ENCODE data around the gene ATP11A.

ATP11A gene

DNA sequence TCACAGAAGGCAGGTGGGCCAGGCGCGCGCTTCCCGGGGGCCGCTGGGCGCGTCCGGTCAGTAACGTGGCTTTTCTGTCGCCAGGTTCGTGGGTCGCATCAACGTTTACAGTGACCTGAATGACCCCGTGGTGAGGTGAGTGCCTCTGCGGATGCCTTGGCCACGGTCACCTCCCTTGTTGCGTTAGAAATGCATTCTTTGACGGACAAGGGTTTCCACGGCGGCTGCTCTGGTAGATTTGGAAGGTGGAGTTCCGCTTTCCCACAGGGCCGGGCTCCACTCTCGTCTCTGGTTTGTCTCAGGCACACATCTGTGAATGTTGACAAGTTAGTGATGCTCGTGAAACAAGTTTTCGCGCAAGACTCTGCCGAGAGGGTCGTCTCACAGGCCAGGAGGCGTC lies 130.0 kb downstream of the ATP11A start:
- no peak for DNase-seq (ENCODE audit: low read depth)

GRCh38 chr13:112820318-112820717 lies 130.5 kb downstream of the ATP11A start:
- DNase-seq (ENCODE audit: low read depth), result no peak

DNA sequence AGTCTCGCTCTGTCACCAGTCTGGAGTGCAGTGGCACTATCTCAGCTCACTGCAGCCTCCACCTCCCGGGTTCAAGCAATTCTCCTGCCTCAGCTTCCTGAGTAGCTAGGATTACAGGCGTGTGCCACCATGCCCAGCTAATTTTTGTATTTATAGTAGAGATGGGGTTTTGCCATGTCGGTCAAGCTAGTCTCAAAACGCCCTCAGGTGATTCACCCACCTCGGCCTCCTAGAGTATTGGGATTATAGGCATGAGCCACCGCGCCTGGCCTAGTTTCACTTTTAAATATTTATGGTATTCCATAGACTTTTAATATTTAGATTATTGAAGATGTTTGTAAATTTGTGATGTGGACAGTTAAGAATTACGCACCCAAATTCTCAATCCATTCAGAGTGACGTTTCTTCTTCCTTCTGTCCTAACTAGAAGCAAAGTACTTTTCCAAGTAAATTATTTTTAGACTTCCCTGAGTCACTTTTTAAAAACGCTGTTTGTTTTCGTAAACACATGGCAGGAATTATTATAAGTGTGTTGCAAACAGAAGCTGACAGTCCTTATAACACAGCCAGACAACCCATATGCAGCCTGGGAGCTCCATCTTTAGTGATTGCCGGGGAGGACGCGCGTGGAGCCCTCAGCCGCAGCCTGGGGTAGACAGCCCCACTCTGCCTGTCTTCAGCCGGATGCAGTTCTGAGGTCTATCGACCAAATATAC lies 131.7 kb downstream of the ATP11A start:
- DNase-seq (ENCODE audit: low read depth), result no peak

- no peak for DNase-seq (ENCODE audit: low read depth)
Observed at GRCh38 chr13:112822851-112823250, 133.0 kb downstream of the ATP11A start.

DNA sequence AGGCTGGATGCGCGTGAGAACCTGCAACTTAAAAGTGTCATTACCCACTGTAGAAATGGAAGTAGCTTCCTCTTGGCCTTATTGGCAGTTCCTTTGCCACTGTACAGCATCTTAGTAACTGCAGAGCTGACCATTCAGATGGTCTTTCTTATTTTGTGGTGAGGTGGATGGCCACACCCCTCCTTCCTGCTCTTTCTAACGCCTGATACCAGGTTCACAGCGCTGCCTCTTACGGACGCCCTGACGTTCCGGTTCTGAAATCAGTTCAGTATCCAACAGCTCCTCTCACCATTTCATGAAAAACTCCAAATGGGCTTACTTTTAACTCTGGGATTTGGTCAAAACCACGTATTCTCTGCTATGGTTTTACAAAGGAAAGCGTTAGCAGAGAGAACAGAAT lies 134.6 kb downstream of the ATP11A start:
- DNase-seq (ENCODE audit: low read depth), result no peak

DNA sequence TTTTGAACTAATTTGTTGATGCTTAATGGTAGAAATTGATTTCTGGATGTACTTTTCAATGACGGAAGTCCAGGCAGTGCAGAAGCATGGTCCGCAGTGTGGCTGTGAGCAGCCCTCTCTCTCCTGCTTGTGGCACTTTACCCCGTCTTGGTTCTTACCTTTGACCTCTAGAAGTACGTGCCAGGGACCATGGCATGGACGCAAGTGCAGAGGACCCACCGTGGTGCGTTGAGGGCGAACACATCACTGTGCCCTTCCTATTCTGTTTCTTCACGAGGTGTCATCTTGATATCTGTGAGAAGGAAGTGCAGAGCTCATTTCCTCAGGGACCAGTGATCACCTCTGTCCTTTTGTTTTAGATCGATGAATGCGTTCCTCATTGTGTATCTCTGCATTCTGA lies 135.2 kb downstream of the ATP11A start:
- DNase-seq (ENCODE audit: low read depth), result no peak

GRCh38 chr13:112825875-112826274 lies 136.0 kb downstream of the ATP11A start:
- no peak for DNase-seq (ENCODE audit: low read depth)

GRCh38 chr13:112826565-112826964 lies 136.7 kb downstream of the ATP11A start:
- DNase-seq (ENCODE audit: low read depth), result no peak

DNA sequence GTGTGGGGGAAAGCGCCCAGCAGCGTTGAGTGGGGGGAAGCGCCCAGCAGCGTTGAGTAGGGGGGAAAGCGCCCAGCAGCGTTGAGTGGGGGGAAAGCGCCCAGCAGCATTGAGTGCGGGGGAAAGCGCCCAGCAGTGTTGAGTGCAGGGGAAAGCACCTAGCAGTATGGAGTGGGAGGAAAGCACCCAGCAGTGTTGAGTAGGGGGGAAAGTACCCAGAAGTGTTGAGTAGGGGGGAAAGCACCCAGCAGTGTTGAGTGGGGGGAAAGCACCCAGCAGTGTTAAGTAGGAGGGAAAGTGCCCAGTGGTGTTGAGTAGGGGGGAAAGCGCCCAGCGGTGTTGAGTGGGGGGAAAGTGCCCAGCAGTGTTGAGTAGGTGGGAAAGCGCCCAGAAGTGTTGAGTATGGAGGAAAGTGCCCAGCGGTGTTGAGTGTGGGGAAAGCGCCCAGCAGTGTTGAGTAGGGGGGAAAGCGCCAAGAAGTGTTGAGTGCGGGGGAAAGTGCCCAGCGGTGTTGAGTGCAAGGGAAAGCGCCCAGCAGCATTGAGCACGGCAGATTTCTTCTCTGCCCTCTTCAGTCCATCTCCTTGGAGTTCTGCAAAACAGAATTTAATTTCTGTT lies 138.4 kb downstream of the ATP11A start:
- DNase-seq (ENCODE audit: low read depth), result no peak

- DNase-seq (ENCODE audit: low read depth), result no peak
Observed at GRCh38 chr13:112828756-112829155, 138.9 kb downstream of the ATP11A start.

DNA sequence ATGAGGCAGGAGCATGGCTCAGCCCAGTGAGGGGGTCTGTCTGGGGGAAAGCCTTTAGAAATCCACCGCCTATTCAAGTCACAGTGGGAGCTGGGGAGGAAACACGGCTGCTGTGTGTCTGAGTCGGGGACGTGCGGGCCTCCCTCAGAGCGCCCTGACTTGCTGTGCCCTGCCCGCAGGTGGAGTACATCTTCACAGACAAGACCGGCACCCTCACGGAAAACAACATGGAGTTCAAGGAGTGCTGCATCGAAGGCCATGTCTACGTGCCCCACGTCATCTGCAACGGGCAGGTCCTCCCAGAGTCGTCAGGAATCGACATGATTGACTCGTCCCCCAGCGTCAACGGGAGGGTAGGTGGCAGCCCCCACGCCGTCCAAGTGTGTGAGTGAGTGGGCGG lies 141.4 kb downstream of the ATP11A start:
- DNase-seq (ENCODE audit: low read depth), result no peak

DNA sequence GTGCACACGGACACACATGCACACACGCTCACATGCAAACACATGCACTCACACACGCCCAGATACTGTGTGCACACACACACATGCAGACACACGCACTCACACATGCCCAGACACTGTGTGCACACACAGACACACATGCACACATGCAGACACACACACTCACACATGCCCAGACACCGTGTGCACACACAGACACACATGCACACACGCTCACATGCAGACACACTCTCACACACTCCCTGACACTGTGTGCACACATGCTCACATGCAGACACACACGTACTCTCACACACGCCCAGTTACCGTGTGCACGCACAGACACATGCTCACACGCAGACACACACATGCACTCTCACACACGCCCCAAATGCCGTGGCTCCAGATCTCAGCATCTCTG lies 142.0 kb downstream of the ATP11A start:
- no peak for DNase-seq (ENCODE audit: low read depth)

- no peak for DNase-seq (ENCODE audit: low read depth)
Observed at GRCh38 chr13:112832811-112833210, 143.0 kb downstream of the ATP11A start.

DNA sequence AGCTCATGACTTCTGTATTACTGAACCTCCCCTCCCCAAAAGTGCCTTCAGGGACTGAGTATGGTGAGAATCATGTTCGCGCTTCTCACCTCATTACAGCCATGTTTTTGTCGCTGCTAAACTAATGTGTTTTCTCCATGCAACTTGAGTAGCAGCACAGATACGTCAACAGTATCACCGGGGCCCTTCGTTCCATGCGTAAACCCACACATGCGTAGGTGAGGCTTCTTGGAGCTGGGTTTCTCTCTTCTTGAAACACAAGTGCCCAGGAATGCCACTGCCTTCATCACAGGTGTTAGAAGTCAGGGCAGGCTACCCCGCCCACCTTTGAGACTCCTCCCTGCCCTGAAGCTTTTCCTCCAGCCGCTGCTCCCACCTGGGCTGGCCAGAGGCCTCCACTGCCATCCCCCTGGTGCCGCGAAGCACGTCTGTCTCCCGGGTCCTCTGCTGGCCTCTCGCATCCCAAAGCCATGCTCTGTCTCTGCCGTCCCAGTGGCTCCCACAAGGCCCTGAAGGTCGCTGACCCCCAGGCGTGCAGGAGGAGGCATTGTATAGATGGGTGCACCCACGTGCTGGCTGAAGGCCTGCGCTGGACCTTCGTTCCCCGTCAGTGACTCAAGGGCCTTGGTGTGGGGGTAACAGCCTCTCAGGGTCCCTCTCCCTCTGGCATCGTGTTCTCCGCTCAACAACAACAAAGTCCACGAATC lies 143.9 kb downstream of the ATP11A start:
- no peak for DNase-seq (ENCODE audit: low read depth)

DNA sequence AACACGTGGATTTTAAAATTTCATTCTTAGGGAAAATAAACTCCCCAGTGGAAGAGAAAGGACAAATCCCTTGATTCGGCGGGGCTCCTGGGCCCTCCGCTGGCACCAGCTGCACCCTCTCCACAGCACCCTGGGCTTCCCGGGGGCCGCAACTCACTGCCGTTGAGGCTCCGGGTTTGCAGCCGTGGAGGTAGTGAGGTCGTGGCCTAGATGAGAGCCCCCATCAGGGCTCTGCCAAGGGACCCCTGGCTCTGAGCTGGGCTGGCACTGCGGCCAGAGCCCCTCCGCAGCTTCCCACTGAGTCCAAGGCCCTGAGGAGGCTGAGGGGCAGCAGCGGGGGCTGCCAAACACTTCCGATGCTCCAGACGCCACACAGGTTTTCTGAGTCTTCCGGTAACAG lies 145.5 kb downstream of the ATP11A start:
- DNase-seq (ENCODE audit: low read depth), result no peak

DNA sequence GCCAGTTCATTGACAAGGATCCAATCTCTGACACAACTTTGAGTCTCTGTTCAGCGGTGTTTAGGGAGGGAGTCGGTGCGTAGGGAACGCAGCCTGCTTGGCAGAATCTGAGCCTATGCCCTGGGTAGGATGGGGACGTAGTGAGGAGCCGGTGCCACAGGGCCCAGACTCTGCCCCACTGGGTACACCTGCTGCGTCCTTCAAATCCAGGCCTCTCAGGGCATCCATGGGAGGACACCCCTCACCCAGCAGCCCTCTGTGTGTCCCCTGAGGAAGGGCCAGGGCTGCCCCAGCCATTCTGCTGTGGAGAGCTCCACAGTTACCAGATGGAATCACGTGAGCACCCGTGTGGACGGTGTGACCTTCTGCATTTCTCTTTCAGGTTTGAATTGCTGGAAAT lies 146.0 kb downstream of the ATP11A start:
- no peak for DNase-seq (ENCODE audit: low read depth)

- no peak for DNase-seq (ENCODE audit: low read depth)
Observed at GRCh38 chr13:112836940-112837339, 147.1 kb downstream of the ATP11A start.

DNA sequence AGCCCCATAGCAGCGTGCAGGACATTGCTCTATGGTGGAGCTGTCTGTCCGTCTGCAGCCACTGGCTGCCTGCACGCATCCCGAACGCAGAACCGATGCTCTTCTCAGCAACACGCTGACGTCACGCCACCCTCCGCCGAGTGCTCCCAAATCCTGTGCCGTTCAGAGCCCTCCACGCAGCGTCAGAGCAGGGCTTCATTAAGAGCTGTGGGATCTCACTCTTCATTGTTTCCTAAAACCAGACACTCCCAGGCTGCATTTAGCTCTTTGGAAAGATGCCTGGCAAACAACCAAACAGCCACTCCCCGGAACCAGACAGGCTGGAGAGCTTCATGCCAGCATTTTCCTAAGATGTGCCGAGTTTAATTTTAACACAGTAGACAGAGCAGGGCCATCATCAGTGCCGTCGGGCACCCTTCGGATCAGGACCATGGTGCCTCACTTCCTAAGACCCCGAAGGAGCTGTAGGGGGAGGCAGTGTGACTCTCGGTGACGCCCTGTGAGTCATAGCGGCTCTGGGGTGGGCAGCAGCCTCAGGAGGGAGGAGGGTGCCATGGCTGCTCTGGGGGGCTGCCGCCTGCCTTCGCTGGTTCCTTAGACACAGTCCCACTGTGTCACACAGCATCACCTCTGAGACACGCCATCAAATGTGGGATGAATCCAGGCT lies 147.7 kb downstream of the ATP11A start:
- no peak for DNase-seq (ENCODE audit: low read depth)

- DNase-seq (ENCODE audit: low read depth), result no peak
Observed at GRCh38 chr13:112838038-112838841, 148.4 kb downstream of the ATP11A start.

GRCh38 chr13:112838842-112839117 lies 148.9 kb downstream of the ATP11A start:
- no peak for DNase-seq (ENCODE audit: low read depth)

GRCh38 chr13:112839356-112840105 lies 149.7 kb downstream of the ATP11A start:
- peak; percentile 8 for DNase-seq (ENCODE audit: low read depth)
